ENCODE data around the gene INSC.

INSC gene

GRCh38 chr11:15149050-15149449, 34.3 kb downstream of the INSC start (continued):
- TF ChIP-seq ZNF561 (tag by site-specific recombination; IDR thresholded peaks at IDR 0.05; ENCODE audit: borderline replicate concordance) (no peak), ZNF394 (tag by site-specific recombination; IDR thresholded peaks at IDR 0.05; ENCODE audit: borderline replicate concordance) (no peak), ZBTB10 (tag by site-specific recombination; IDR thresholded peaks at IDR 0.05) (no peak)

GRCh38 chr11:15150507-15150906, 35.8 kb downstream of the INSC start:
- CTCF ChIA-PET, result interaction anchor here (0.5 to 1.0 kb wide), 4 partner anchors 8 to 722 kb away, joined by 3 read pairs; no protein-coding TSS in a partner anchor
- POLR2A ChIA-PET, result no interaction called here
- TF ChIP-seq SP3 (tag by site-specific recombination; IDR thresholded peaks at IDR 0.05) (no peak), SP2 (tag by site-specific recombination; IDR thresholded peaks at IDR 0.05) (no peak), ZNF692 (tag by site-specific recombination; IDR thresholded peaks at IDR 0.05) (no peak), CTCF (tag by site-specific recombination; IDR thresholded peaks at IDR 0.05) (no peak), ZNF16 (tag by site-specific recombination; IDR thresholded peaks at IDR 0.05; ENCODE audit: low read depth) (no peak), ZNF157 (tag by site-specific recombination; IDR thresholded peaks at IDR 0.05) (no peak), ZNF341 (tag by site-specific recombination; IDR thresholded peaks at IDR 0.05; ENCODE audit: low read depth) (no peak), ZNF488 (tag by site-specific recombination; IDR thresholded peaks at IDR 0.05) (no peak), ZNF239 (tag by site-specific recombination; IDR thresholded peaks at IDR 0.05) (no peak), ZBTB1 (tag by site-specific recombination; IDR thresholded peaks at IDR 0.05) (no peak), ZNF792 (tag by site-specific recombination; IDR thresholded peaks at IDR 0.05) (no peak), OSR2 (tag by site-specific recombination; IDR thresholded peaks at IDR 0.05) (no peak), PRDM1 (tag by site-specific recombination; IDR thresholded peaks at IDR 0.05) (no peak), ZNF426 (tag by site-specific recombination; IDR thresholded peaks at IDR 0.05) (no peak), ZNF621 (tag by site-specific recombination; IDR thresholded peaks at IDR 0.05) (no peak), TSHZ1 (tag by site-specific recombination; IDR thresholded peaks at IDR 0.05; ENCODE audit: borderline replicate concordance) (no peak), ZNF76 (tag by site-specific recombination; IDR thresholded peaks at IDR 0.05; ENCODE audit: borderline replicate concordance, low read depth) (no peak), ZNF48 (tag by site-specific recombination; IDR thresholded peaks at IDR 0.05) (no peak)

More at GRCh38 chr11:15150507-15150906, 35.8 kb downstream of the INSC start:
- H3K36me3 ChIP-seq (ENCODE audit: control insufficient read depth in 2 of 2, insufficient read depth in 1 of 2, low read length in 2 of 2), result no peaks in the 10 kb centered on the region
- no peaks in the 10 kb centered on the region for H3K4me1 ChIP-seq (ENCODE audit: control insufficient read depth, insufficient read depth, low read length)
- H3K9me3 ChIP-seq (ENCODE audit: control insufficient read depth, insufficient read depth, low read depth, low read length), result no peaks in the 10 kb centered on the region
- H3K4me3 ChIP-seq (ENCODE audit: low read depth, low read length), result no peak overlapping the region
- no peak overlapping the region for H3K27ac ChIP-seq (ENCODE audit: extremely low read depth, low read depth, low read length)

Data from HEK293 (cell line).